ENCODE measurements around the gene MTMR12. TPM values are rescaled to one million over a fixed set of nuclear protein-coding genes. Genes with fewer than 3 reads are reported as not detected.
A peak's percentile ranks its signal among the peaks of the same experiment; 100 is the strongest.
"Not testable (repeated sequence)": the region's sequence is repeated elsewhere in the genome, so short reads cannot be mapped to it uniquely, and the experiment has no call there.

The MTMR12 gene
- total and polyA plus RNA-seq, 11 donors = 3.4 to 28.7 (median 19.4) TPM

DNA sequence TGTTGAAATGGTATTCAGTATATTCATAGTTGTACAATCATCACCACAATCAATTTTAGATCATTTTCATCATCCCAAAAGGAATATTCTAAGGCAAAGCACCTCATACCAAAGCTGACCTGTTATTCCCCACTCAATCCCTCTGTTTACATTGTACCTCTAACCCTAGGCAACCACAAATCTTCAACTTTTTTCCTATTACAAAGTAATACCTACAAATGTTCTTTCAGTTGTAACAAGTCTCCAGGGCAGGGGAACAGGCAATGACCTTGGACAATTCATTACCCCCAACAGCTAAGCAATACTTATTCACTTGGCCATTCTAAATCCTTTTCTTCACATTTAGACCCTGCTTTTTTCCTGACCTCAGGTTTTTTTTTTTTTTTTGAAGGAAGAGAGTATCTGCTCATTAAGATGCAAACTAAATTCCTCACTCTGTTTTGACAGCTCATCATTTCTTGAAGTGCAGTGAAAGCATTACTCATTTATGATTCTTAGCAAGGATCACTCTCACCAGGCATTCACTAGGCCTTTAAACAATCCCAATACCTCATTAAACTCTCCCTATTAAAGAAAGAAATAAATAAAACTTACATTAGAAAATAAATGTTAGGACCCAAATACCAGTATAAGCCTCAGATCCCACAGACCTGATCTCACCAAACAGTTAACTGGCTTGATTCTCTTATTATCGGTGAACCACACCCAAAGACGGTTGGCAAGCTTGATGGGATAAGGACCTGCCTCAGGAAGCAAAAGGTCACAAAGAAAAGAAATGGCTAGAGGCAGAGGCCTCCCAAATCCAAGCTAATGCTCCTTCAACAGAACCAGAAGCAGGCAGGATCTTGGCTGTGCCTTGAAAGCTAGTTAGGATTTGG is 15.3 kb downstream of the MTMR12 start:
- no peaks in the 10 kb centered on the region for H3K27me3 ChIP-seq
- TF ChIP-seq, protein P1, sequence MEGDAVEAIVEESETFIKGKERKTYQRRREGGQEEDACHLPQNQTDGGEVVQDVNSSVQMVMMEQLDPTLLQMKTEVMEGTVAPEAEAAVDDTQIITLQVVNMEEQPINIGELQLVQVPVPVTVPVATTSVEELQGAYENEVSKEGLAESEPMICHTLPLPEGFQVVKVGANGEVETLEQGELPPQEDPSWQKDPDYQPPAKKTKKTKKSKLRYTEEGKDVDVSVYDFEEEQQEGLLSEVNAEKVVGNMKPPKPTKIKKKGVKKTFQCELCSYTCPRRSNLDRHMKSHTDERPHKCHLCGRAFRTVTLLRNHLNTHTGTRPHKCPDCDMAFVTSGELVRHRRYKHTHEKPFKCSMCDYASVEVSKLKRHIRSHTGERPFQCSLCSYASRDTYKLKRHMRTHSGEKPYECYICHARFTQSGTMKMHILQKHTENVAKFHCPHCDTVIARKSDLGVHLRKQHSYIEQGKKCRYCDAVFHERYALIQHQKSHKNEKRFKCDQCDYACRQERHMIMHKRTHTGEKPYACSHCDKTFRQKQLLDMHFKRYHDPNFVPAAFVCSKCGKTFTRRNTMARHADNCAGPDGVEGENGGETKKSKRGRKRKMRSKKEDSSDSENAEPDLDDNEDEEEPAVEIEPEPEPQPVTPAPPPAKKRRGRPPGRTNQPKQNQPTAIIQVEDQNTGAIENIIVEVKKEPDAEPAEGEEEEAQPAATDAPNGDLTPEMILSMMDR (IDR thresholded peaks at IDR 0.05) = no peak
- TF ChIP-seq POLR2A (IDR thresholded peaks at IDR 0.05) = no peak
- H3K4me1 ChIP-seq = peaks cover 0 to 29% (median 15%) of the 10 kb centered on the region in 12 donors
- intact Hi-C loops (cut with DNase I) = no loop called here
- no peak overlapping the region for H3K27ac ChIP-seq
- peaks cover 0 to 36% (median 12%) of the 10 kb centered on the region in 9 donors for H3K36me3 ChIP-seq
- H3K9me3 ChIP-seq = no peaks in the 10 kb centered on the region
- DNase-seq (no peak), ATAC-seq (peak in 3 of 4 donors; percentile 18 to 44 (median 26))
- no peak overlapping the region for H3K4me3 ChIP-seq
- 13 to 45% (median 29%) methylated on average over 2 of the region's 2 CpGs for WGBS, 4 donors

- ATAC-seq; intact Hi-C loops (cut with DNase I); H3K27me3 ChIP-seq; H3K4me3 ChIP-seq; DNase-seq; H3K27ac ChIP-seq; H3K9me3 ChIP-seq: not testable (repeated sequence)
- peaks cover 0 to 41% (median 12%) of the 10 kb centered on the region in 9 donors for H3K36me3 ChIP-seq
- H3K4me1 ChIP-seq = peaks cover 0 to 37% (median 16%) of the 10 kb centered on the region in 12 donors
- WGBS, 4 donors = 72 to 77% (median 76%) methylated on average over 9 of the region's 9 CpGs
Measured at GRCh38 chr5:32295966-32296772, 16.6 kb downstream of the MTMR12 start.

DNA sequence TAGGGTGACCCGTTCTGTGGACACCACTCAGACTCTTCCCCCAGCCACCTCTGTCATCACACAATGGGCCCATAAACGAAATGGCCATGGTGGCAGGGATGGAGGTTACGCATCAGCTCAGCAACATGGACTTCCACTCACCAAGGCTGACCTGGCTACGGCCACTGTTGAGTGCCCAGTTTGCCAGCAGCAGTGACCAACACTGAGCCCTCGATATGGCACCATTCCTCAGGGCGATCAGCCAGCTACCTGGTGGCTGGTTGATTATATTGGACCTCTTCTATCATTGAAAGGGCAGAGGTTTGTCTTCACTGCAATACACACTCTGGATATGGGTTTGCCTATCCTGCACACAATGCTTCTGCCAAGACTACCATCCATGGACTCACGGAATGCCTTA is 21.1 kb downstream of the MTMR12 start:
- H3K4me3 ChIP-seq = no peak overlapping the region
- intact Hi-C loops (cut with DNase I) = no loop called here
- no peaks in the 10 kb centered on the region for H3K9me3 ChIP-seq
- no peak for TF ChIP-seq POLR2A (IDR thresholded peaks at IDR 0.05)
- TF ChIP-seq, protein P1 (IDR thresholded peaks at IDR 0.05) = no peak
- H3K4me1 ChIP-seq = peaks cover 0 to 32% (median 7%) of the 10 kb centered on the region in 12 donors
- ATAC-seq (no peak), DNase-seq (no peak)
- no peaks in the 10 kb centered on the region for H3K27me3 ChIP-seq
- 89 to 93% (median 90%) methylated on average over 7 of the region's 7 CpGs for WGBS, 4 donors
- no peak overlapping the region for H3K27ac ChIP-seq
- peaks cover 0 to 36% (median 12%) of the 10 kb centered on the region in 9 donors for H3K36me3 ChIP-seq

DNA sequence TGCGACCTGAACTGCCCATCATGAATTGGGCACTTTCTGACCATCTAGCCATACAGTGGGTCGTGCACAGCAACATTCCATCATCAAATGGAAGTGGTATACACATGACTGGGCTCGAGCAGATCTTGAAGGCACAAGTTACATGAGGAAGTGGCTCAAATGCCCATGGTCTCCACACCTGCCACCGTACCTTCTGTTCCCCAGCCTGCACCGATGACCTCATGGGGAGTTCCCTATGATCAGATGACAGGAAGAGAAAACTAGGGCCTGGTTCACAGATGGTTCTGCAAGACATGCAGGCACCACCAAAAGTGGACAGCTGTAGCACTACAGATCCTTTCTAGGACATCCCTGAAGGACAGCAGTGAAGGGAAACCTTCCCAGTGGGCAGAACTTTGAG is 21.8 kb downstream of the MTMR12 start:
- peaks cover 0 to 31% (median 5%) of the 10 kb centered on the region in 9 donors for H3K36me3 ChIP-seq
- ATAC-seq (no peak), DNase-seq (no peak)
- no peaks in the 10 kb centered on the region for H3K27me3 ChIP-seq
- H3K9me3 ChIP-seq = no peaks in the 10 kb centered on the region
- no peak overlapping the region for H3K27ac ChIP-seq
- intact Hi-C loops (cut with DNase I) = no loop called here
- no peak overlapping the region for H3K4me3 ChIP-seq
- H3K4me1 ChIP-seq = peaks cover 0 to 26% (median 6%) of the 10 kb centered on the region in 12 donors
- TF ChIP-seq, protein P1 (IDR thresholded peaks at IDR 0.05) = no peak
- no peak for TF ChIP-seq POLR2A (IDR thresholded peaks at IDR 0.05)
- WGBS, 4 donors = 86 to 94% (median 92%) methylated on average over 5 of the region's 5 CpGs

DNA sequence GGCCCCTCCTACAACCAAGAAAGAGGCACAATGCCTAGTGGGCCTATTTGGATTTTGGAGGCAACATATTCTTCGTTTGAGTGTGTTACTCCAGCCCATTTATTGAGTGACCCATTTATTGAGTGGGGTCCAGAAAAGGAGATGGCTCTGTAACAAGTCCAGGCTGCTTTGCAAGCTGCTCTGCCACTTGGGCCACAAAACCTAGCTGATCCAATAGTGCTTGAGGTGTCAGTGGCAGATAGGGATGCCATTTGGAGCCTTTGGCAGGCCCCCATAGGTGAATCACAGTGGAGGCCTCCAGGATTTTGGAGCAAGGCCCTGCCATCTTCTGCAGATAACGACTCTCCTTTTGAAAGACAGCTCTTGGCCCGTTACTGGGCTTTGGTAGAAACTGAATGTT is 22.2 kb downstream of the MTMR12 start:
- H3K4me3 ChIP-seq; ATAC-seq; H3K27ac ChIP-seq; H3K27me3 ChIP-seq; H3K9me3 ChIP-seq; DNase-seq; intact Hi-C loops (cut with DNase I): not testable (repeated sequence)
- 92 to 100% (median 93%) methylated on average over 2 to 3 of the region's 3 CpGs for WGBS, 4 donors
- peaks cover 0 to 26% (median 6%) of the 10 kb centered on the region in 12 donors for H3K4me1 ChIP-seq
- peaks cover 0 to 27% (median under 1%) of the 10 kb centered on the region in 9 donors for H3K36me3 ChIP-seq

DNA sequence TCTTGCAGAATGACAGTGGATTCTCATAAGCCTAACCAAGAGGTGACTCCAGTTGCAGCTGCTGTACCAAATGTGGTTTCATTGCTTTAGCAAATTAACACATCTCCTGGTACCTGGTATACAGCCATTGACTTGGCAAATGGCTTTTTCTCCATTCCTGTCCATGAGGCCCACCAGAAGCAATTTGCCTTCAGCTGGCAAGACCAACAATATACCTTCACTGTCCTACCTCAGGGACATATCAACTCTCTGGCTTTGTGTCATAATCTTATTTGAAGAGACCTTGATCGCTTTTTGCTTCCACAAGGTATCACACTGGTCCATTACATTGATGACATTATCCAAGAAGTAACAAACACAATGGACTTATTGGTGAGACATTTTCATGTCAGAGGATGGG is 22.8 kb downstream of the MTMR12 start:
- WGBS, 4 donors = 91 to 100% (median 97%) methylated on average over 1 of the region's 1 CpG
- H3K4me3 ChIP-seq; intact Hi-C loops (cut with DNase I); H3K27me3 ChIP-seq; ATAC-seq; H3K27ac ChIP-seq; H3K9me3 ChIP-seq; DNase-seq: not testable (repeated sequence)
- Histone ChIP-seq H3K36me3 (peaks cover 0 to 24% (median 0%) of the 10 kb centered on the region in 9 donors), H3K4me1 (peaks cover 0 to 23% (median 6%) of the 10 kb centered on the region in 12 donors)

DNA sequence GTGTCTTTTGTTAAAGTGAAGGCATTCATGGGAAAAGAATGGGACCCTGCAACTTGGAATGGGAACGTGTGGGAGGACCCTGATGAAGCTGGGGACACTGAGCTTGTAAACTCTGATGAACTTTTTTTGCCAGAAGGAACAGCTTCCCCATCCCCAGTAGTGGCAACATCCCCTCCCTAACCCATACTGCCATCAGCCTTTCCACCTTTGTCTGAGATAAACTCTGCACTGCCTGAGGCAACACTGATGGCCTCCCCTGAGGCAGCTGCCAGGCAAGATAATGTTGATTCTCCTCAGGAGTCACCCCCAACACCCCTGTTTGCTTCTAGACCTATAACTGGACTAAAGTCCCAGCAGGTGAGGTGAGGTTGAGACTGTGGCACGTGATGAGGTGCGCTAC is 24.6 kb downstream of the MTMR12 start:
- H3K9me3 ChIP-seq; H3K27ac ChIP-seq; DNase-seq; ATAC-seq; H3K27me3 ChIP-seq; H3K4me3 ChIP-seq; intact Hi-C loops (cut with DNase I): not testable (repeated sequence)
- WGBS, 4 donors = 93 to 94% (median 94%) methylated on average over 3 of the region's 3 CpGs
- Histone ChIP-seq H3K4me1 (peaks cover 0 to 17% (median 2%) of the 10 kb centered on the region in 12 donors), H3K36me3 (peaks cover 0 to 14% (median 0%) of the 10 kb centered on the region in 9 donors)
